ENCODE measurements around the gene RAX2. TPM values are rescaled to one million over a fixed set of nuclear protein-coding genes. Genes with fewer than 3 reads are reported as not detected.

RAX2 gene
- total and polyA plus RNA-seq, 2 of the 8 experiments (the other 6 are each of a cell fraction or from before 2014, with no cell fraction given) = 0.08 TPM; not detected in 1

DNA sequence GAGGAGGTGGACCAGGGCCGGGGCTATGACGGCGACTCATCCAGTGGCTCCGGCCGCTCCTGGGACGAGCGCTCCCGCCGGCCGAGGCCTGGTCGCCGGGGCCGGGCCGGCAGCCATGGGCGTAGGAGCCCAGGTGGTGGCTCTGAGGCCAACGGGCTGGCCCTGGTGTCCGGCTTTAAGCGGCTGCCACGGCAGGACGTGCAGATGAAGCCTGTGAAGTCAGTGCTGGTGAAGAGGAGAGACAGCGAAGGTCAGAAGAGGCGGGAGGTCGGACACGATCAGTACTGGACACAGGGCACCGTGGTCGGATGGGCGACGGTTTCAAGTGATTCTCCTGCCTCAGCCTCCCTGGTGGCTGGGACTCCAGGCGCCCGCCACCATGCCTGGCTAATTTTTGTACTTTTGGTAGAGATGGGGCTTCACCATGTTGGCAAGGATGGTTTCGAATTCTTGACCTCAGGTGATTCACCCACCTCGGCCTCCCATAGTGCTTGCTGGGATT is 41.5 kb downstream of the RAX2 start (continued):
- TF ChIP-seq, protein P1, sequence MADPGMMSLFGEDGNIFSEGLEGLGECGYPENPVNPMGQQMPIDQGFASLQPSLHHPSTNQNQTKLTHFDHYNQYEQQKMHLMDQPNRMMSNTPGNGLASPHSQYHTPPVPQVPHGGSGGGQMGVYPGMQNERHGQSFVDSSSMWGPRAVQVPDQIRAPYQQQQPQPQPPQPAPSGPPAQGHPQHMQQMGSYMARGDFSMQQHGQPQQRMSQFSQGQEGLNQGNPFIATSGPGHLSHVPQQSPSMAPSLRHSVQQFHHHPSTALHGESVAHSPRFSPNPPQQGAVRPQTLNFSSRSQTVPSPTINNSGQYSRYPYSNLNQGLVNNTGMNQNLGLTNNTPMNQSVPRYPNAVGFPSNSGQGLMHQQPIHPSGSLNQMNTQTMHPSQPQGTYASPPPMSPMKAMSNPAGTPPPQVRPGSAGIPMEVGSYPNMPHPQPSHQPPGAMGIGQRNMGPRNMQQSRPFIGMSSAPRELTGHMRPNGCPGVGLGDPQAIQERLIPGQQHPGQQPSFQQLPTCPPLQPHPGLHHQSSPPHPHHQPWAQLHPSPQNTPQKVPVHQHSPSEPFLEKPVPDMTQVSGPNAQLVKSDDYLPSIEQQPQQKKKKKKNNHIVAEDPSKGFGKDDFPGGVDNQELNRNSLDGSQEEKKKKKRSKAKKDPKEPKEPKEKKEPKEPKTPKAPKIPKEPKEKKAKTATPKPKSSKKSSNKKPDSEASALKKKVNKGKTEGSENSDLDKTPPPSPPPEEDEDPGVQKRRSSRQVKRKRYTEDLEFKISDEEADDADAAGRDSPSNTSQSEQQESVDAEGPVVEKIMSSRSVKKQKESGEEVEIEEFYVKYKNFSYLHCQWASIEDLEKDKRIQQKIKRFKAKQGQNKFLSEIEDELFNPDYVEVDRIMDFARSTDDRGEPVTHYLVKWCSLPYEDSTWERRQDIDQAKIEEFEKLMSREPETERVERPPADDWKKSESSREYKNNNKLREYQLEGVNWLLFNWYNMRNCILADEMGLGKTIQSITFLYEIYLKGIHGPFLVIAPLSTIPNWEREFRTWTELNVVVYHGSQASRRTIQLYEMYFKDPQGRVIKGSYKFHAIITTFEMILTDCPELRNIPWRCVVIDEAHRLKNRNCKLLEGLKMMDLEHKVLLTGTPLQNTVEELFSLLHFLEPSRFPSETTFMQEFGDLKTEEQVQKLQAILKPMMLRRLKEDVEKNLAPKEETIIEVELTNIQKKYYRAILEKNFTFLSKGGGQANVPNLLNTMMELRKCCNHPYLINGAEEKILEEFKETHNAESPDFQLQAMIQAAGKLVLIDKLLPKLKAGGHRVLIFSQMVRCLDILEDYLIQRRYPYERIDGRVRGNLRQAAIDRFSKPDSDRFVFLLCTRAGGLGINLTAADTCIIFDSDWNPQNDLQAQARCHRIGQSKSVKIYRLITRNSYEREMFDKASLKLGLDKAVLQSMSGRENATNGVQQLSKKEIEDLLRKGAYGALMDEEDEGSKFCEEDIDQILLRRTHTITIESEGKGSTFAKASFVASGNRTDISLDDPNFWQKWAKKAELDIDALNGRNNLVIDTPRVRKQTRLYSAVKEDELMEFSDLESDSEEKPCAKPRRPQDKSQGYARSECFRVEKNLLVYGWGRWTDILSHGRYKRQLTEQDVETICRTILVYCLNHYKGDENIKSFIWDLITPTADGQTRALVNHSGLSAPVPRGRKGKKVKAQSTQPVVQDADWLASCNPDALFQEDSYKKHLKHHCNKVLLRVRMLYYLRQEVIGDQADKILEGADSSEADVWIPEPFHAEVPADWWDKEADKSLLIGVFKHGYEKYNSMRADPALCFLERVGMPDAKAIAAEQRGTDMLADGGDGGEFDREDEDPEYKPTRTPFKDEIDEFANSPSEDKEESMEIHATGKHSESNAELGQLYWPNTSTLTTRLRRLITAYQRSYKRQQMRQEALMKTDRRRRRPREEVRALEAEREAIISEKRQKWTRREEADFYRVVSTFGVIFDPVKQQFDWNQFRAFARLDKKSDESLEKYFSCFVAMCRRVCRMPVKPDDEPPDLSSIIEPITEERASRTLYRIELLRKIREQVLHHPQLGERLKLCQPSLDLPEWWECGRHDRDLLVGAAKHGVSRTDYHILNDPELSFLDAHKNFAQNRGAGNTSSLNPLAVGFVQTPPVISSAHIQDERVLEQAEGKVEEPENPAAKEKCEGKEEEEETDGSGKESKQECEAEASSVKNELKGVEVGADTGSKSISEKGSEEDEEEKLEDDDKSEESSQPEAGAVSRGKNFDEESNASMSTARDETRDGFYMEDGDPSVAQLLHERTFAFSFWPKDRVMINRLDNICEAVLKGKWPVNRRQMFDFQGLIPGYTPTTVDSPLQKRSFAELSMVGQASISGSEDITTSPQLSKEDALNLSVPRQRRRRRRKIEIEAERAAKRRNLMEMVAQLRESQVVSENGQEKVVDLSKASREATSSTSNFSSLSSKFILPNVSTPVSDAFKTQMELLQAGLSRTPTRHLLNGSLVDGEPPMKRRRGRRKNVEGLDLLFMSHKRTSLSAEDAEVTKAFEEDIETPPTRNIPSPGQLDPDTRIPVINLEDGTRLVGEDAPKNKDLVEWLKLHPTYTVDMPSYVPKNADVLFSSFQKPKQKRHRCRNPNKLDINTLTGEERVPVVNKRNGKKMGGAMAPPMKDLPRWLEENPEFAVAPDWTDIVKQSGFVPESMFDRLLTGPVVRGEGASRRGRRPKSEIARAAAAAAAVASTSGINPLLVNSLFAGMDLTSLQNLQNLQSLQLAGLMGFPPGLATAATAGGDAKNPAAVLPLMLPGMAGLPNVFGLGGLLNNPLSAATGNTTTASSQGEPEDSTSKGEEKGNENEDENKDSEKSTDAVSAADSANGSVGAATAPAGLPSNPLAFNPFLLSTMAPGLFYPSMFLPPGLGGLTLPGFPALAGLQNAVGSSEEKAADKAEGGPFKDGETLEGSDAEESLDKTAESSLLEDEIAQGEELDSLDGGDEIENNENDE (IDR thresholded peaks at IDR 0.05; ENCODE audit: insufficient replicate concordance, low read length) = no peak
- TF ChIP-seq CHD2 (IDR thresholded peaks at IDR 0.05; ENCODE audit: low read length) (no peak), TEAD4 (IDR thresholded peaks at IDR 0.05; ENCODE audit: low read depth, low read length) (no peak), SIRT6 (IDR thresholded peaks at IDR 0.05; ENCODE audit: low read length) (no peak), KDM5A (IDR thresholded peaks at IDR 0.05; ENCODE audit: low read length) (no peak), SAP30 (IDR thresholded peaks at IDR 0.05; ENCODE audit: insufficient read depth, insufficient replicate concordance, low read length) (no peak), HDAC6 (IDR thresholded peaks at IDR 0.05; ENCODE audit: low read depth, low read length) (no peak), SP4 (IDR thresholded peaks at IDR 0.05; ENCODE audit: low read length) (no peak), NRF1 (IDR thresholded peaks at IDR 0.05; ENCODE audit: low read depth, low read length) (no peak), ZNF274 (IDR thresholded peaks at IDR 0.05; ENCODE audit: borderline replicate concordance, extremely low read depth, low read length) (no peak), CEBPB (IDR thresholded peaks at IDR 0.05; ENCODE audit: low read depth, low read length) (no peak)
- TF ChIP-seq, protein P2, sequence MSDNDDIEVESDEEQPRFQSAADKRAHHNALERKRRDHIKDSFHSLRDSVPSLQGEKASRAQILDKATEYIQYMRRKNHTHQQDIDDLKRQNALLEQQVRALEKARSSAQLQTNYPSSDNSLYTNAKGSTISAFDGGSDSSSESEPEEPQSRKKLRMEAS (IDR thresholded peaks at IDR 0.05) = no peak
